Superior temporal gyrus (tissue), 1 donor: Measurements from ENCODE around the gene PTBP2.

ENCODE experiments used
- DNase-seq: peaks from one replicate; pipeline ENCODE4 v3.0.0-alpha.2; 2016; ENCODE audit errors: extremely low spot score

PTBP2 gene

GRCh38 chr1:96820671-96821070 is 99.1 kb downstream of the PTBP2 start:
- DNase-seq, result no peak

- no peak for DNase-seq
These were observed 103.6 kb downstream of the PTBP2 start for GRCh38 chr1:96825231-96825630.

GRCh38 chr1:96825950-96826576 is 104.5 kb downstream of the PTBP2 start:
- DNase-seq, result no peak

- DNase-seq, result no peak
These were observed 111.8 kb downstream of the PTBP2 start for GRCh38 chr1:96833376-96833775.

- no peak for DNase-seq
These were observed 113.4 kb downstream of the PTBP2 start for GRCh38 chr1:96834986-96835385.

- DNase-seq, result no peak
These were observed 115.6 kb downstream of the PTBP2 start for GRCh38 chr1:96837057-96837780.

GRCh38 chr1:96837781-96838216 is 116.2 kb downstream of the PTBP2 start:
- DNase-seq, result no peak

GRCh38 chr1:96840396-96840795 is 118.8 kb downstream of the PTBP2 start:
- no peak for DNase-seq

GRCh38 chr1:96842215-96842614 is 120.6 kb downstream of the PTBP2 start:
- no peak for DNase-seq

- no peak for DNase-seq
These were observed 121.6 kb downstream of the PTBP2 start for GRCh38 chr1:96843196-96843595.

GRCh38 chr1:96843601-96844000 is 122.0 kb downstream of the PTBP2 start:
- no peak for DNase-seq

- no peak for DNase-seq
These were observed 123.9 kb downstream of the PTBP2 start for GRCh38 chr1:96845464-96845863.

- DNase-seq, result no peak
These were observed 140.3 kb downstream of the PTBP2 start for GRCh38 chr1:96861836-96862235.

GRCh38 chr1:96863449-96863848 is 141.9 kb downstream of the PTBP2 start:
- DNase-seq, result no peak
